Heart right ventricle (tissue), 16 donors: ENCODE results near the gene ITGB2. TPM values are rescaled to one million over a fixed set of nuclear protein-coding genes. Genes with fewer than 3 reads are reported as not detected.
A peak's percentile ranks its signal among the peaks of the same experiment; 100 is the strongest.

Experiments used
- ATAC-seq, 8 donors: fragments of 200-7000 bp; cut with Tn5 transposase; one replicate each; pipeline ENCODE4 v1.9.1; 2020; ENCODE audit warnings: mild to moderate bottlenecking in 8 of 8, moderate library complexity in 8 of 8, moderate number of reproducible peaks in 1 of 8
- DNase-seq, 2 donors: peaks; one replicate each; pipeline ENCODE4 v3.0.0-alpha.2; 2020
- H3K27ac ChIP-seq, 10 donors: fragments of 200-600 bp; sonication (generic) in 2 of 10; one replicate each; pipeline versions ENCODE4 v1.5.0 to v1.8.0; 2020 to 2022; ENCODE audit warnings: mild to moderate bottlenecking in 3 of 10
- H3K27me3 ChIP-seq, 7 donors: fragments of 200-600 bp; one replicate each; pipeline ENCODE4 v1.8.0; 2021 to 2022; ENCODE audit warnings: mild to moderate bottlenecking in 2 of 7
- H3K36me3 ChIP-seq, 9 donors: fragments of 200-600 bp; sonication (generic) in 1 of 9; one replicate each; pipeline versions ENCODE4 v1.5.0 to v1.8.0; 2020 to 2022; ENCODE audit warnings: mild to moderate bottlenecking in 2 of 9
- H3K4me1 ChIP-seq, 9 donors: fragments of 200-600 bp; sonication (generic) in 1 of 9; one replicate each; pipeline versions ENCODE4 v1.5.0 to v1.8.0; 2020 to 2022; ENCODE audit warnings: mild to moderate bottlenecking in 4 of 9
- H3K4me3 ChIP-seq, 10 donors: fragments of 200-600 bp; sonication (generic) in 2 of 10; one replicate each; pipeline versions ENCODE4 v1.5.0 to v1.8.0; 2020 to 2022; ENCODE audit warnings: mild to moderate bottlenecking in 7 of 10, moderate library complexity in 2 of 10
- H3K9me3 ChIP-seq, 11 donors: fragments of 200-600 bp in 10 of 11; sonication (generic) in 2 of 11; one replicate each; pipeline versions ENCODE4 v1.5.0 to v1.8.0; 2013 to 2022; ENCODE audit warnings: mild to moderate bottlenecking in 2 of 11, control low read depth in 1 of 11, moderate library complexity in 1 of 11
- CTCF ChIP-seq, 9 donors: fragments of 200-600 bp; sonication (generic) in 2 of 9; IDR thresholded peaks; one replicate each; pipeline versions ENCODE4 v1.5.0 to v1.8.0; 2021 to 2022; ENCODE audit warnings: antibody characterized with exemption in 9 of 9, mild to moderate bottlenecking in 5 of 9, moderate library complexity in 1 of 9
- WGBS, 2 donors: extraction: QIAGEN DNeasy Blood & Tissue Kit; methylation state at CpG; one replicate each; pipeline ENCODE4 v1.1.7; 2013; ENCODE audit warnings: inconsistent platforms in 1 of 2; 5-methylcytosine and 5-hydroxymethylcytosine counted together
- intact Hi-C, 10 donors: fragments of 100-400 bp; cut with DNase I; formaldehyde crosslinking; loops; one replicate each; pipeline versions ENCODE4 v1.11.1 to v1.14.2; 2022
- polyA plus RNA-seq, 2 donors: library from polyadenylated mRNA; stranded (reverse); fragments of 200-250 nt; gene quantifications; one replicate each; pipeline ENCODE4 v1.2.3, GENCODE V29; 2013
- total RNA-seq, 10 donors: library from RNA; stranded (reverse); fragmentation: NEBNext Ultra II Directional in 3 of 10; extraction: Animal tissue kit (Norgen Biotek cat#: 25700) in 3 of 10; gene quantifications; one replicate each; pipeline versions ENCODE4 v1.2.1 to v1.2.4, GENCODE V29; 2021 to 2023
- donor health status: Arrhythmogenic right ventricular cardiomyopathy.
- donor health status: ischemic (EF 13 %, LVEDD 7.1; RV severe dilation, severe dysfunction).
- donor health status: healthy with polysubstance abuse.
- donor health status: DM: no; HTN: yes; CAD: no.
- donor health status: DM: no; HTN: no; CAD: no.
- donor health status: ischemic (EF 25% LVEDD 6.9; RV normal size, moderate dysfunction).
- donor health status: ischemic (EF 25% LVEDD 5.7; RV mildly dilated, moderate dysfunction).
- donor health status: healthy.
- donor health status: DM: yes; HTN: yes; CAD: no.
- donor health status: Ischemic cardiomyopathy.
- donor health status: ischemic (EF 35%, LVEDD 5.7; RV mildly dilated, moderate dysfunction).
- donor health status: nonischemic (EF 11% LVEDD 7.7; RV severe dilation, severe dysfunction).
- donor health status: DM: yes; HTN: yes; CAD: no.
- donor health status: PGD.
- donor health status: ischemic (EF 29% LVEDD 5.4; RV normal size, mild dysfunction).
- donor health status: nonischemic (EF 23%, LVEDD 6.1; RV moderate dilation, normal function).

ITGB2 gene
- total and polyA plus RNA-seq, 12 donors, result 5.1 to 151 (median 11.4) TPM

DNA sequence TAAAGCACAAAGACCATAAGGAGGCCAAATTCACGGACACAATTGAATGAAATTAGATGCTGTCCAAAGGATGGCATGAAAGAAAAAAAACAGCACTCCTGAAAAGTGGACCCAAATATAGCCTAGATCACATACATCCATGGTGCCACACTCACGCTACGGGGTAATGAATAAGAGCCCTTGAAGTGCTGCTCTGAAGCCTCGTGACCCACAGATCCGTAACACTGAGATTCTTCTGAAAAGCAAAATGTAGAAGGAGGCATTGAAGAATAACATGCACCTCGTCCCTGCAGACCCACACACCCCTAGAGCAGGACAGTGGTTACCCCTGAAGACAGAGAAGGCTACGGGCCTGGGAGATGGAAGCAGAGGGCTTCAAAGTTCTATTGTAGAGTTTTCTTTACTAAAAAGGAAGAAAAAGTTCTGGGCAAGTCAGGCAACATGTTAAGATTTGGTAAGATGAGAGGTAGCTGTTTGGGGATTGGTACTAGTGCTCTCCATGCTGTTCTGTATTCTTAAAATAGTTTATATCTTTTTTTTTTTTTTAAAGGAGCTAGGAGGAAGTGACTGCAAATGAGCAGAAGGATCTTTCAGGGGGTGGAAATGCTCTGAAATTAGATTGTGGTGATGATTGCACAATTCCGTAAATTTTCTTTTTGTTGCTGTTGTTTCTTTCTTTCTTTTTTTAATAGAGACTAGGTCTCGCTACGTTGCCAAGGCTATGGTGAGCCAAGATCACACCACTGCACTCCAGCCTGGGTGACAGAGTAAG is 4.1 kb upstream of the ITGB2 start:
- H3K36me3 ChIP-seq, result no peaks in the 10 kb centered on the region
- peaks cover 0 to 82% (median 0%) of the 10 kb centered on the region in 9 donors for H3K4me1 ChIP-seq
- 62 to 69% methylated on average over 10 of the region's 10 CpGs for WGBS, 2 donors
- DNase-seq, result no peak
- peak in 2 of 8 donors; percentile 36 to 45 for ATAC-seq
- intact Hi-C loops, result no loop called here
- no peaks in the 10 kb centered on the region for H3K9me3 ChIP-seq
- H3K27me3 ChIP-seq, result peaks cover 0 to 54% (median 25%) of the 10 kb centered on the region in 7 donors
- TF ChIP-seq CTCF (IDR thresholded peaks at IDR 0.05), result no peak
- no peak overlapping the region for H3K4me3 ChIP-seq
- peak overlapping the region in 3 of 10 donors; percentile 20 to 96 (median 56) for H3K27ac ChIP-seq

- peak overlapping the region in 1 of 10 donors; percentile 96 for H3K27ac ChIP-seq
- no peaks in the 10 kb centered on the region for H3K9me3 ChIP-seq
- peak overlapping the region in 1 of 10 donors; percentile 72 for H3K4me3 ChIP-seq
- DNase-seq (no peak), ATAC-seq (no peak)
- H3K4me1 ChIP-seq, result peaks cover 0 to 74% (median 0%) of the 10 kb centered on the region in 9 donors
- H3K27me3 ChIP-seq, result peaks cover 0 to 55% (median 33%) of the 10 kb centered on the region in 7 donors
- H3K36me3 ChIP-seq, result peaks cover 0 to under 1% (median 0%) of the 10 kb centered on the region in 9 donors
- intact Hi-C loops, result no loop called here
- 83 to 89% methylated on average over 10 of the region's 10 CpGs for WGBS, 2 donors
- TF ChIP-seq CTCF (IDR thresholded peaks at IDR 0.05), result no peak
Observed at GRCh38 chr21:44923480-44924084, 2.9 kb upstream of the ITGB2 start.

DNA sequence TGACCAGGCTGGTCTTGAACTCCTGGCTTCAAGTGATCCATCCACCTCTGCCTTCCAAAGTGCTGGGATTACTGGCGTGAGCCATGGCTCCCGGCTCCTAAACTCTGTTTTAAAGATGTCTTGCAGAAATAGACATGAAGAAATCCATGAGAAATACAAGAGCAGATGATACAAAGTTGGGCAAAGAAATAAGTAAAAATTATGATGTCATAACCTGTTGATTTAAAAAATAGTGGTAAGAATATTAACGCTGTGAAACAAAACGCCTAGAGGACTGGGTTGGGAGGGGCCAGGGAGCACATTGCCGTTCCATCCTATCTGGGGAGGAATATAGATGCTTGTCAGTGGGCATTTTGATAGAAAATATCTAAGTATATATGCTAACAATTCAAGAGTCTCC is 1.2 kb upstream of the ITGB2 start:
- Histone ChIP-seq H3K36me3 (peaks cover 0 to 12% (median 0%) of the 10 kb centered on the region in 9 donors), H3K9me3 (no peaks in the 10 kb centered on the region), H3K27ac (peak overlapping the region in 1 of 10 donors; percentile 96), H3K4me3 (peak overlapping the region in 1 of 10 donors; percentile 72), H3K4me1 (peaks cover 0 to 74% (median 0%) of the 10 kb centered on the region in 9 donors), H3K27me3 (peaks cover 0 to 54% (median 37%) of the 10 kb centered on the region in 7 donors)
- intact Hi-C loops, result no loop called here
- WGBS, 2 donors, result 72 to 80% methylated on average over 5 of the region's 5 CpGs
- DNase-seq (no peak), ATAC-seq (no peak)
- TF ChIP-seq CTCF (IDR thresholded peaks at IDR 0.05), result no peak

DNA sequence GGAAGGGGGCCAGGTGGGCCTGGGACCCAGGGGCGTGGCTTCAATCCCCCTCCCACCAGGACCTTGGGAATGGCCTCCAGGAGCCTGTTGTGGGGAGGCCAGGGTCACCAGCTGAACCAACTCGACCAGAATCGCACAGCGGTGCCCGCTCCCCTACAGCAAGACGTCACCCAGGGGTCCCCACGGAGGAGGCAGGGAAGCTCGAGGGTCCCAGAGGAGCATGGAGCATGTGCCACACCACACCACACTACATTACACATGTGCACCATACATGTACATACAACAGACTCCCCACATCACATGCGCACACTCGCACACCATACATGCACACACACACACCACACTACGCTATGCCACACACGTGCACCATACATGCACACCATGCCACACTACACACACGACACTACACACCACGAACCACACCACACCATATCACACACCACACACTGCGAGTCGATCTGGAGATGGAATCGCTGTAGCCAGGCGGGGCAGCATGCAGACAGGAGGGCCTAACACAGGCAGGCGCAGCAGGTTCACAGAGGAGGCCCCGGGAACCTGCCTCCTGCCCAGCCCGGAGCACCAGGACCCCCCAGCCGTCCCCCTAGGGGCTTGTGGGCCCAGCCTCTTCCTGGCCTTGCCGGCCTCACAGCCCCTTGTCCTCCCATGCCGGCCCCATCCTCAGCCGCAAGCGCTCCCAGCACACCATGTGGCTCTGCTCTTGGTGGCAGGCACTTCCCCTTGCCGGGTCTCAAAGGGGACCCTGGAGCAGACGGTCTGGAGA is 596 bp downstream of the ITGB2 start:
- Histone ChIP-seq H3K9me3 (no peaks in the 10 kb centered on the region), H3K27me3 (peaks cover 0 to 48% (median 33%) of the 10 kb centered on the region in 7 donors), H3K27ac (peak overlapping the region in 4 of 10 donors; percentile 31 to 96 (median 56)), H3K4me3 (peak overlapping the region in 8 of 10 donors; percentile 21 to 72 (median 36)), H3K4me1 (peaks cover 0 to 71% (median 0%) of the 10 kb centered on the region in 9 donors), H3K36me3 (peaks cover 0 to 12% (median 0%) of the 10 kb centered on the region in 9 donors)
- intact Hi-C loops, result no loop called here
- ATAC-seq (peak in 4 of 8 donors; percentile 8 to 32 (median 14)), DNase-seq (no peak)
- TF ChIP-seq CTCF (IDR thresholded peaks at IDR 0.05), result no peak
- WGBS, 2 donors, result 60 to 72% methylated on average over 28 of the region's 28 CpGs
